SU-DHL-6 (cell line): Measurements from ENCODE around the gene DNASE1L2.

Experiments used
- H2AFZ ChIP-seq: fragments of 200-600 bp; sonication (generic); 2 replicates; pipeline ENCODE4 v1.6.1; 2014; ENCODE audit warnings: low read depth, mild to moderate bottlenecking, moderate library complexity, mixed read lengths, antibody characterized with exemption, low read length; ENCODE audit not compliant: severe bottlenecking
- H3F3A ChIP-seq: fragments of 200-600 bp; shearing (Covaris generic); 2 replicates; pipeline ENCODE4 v1.6.0; 2016; ENCODE audit warnings: antibody characterized with exemption, mild to moderate bottlenecking; ENCODE audit not compliant: insufficient read depth
- H3K27ac ChIP-seq: fragments of 200-600 bp; sonication (generic); 2 replicates; pipeline ENCODE4 v1.5.1; 2016; ENCODE audit warnings: low read depth, mild to moderate bottlenecking, low read length, moderate library complexity, mixed read lengths
- H3K27me3 ChIP-seq: fragments of 200-600 bp; sonication (generic), shearing (Covaris generic); 2 replicates; pipeline ENCODE4 v1.6.0; 2014; ENCODE audit warnings: mild to moderate bottlenecking, low read length
- H3K36me3 ChIP-seq: fragments of 200-600 bp; sonication (generic); 2 replicates; pipeline ENCODE4 v1.6.1; 2014; ENCODE audit warnings: mild to moderate bottlenecking, low read length, mixed read lengths
- H3K4me2 ChIP-seq: fragments of 300-600, 200-600 bp; shearing (Covaris generic), sonication (generic); 2 replicates; pipeline ENCODE4 v1.6.0; 2014; ENCODE audit warnings: low read length, low read depth, mild to moderate bottlenecking; ENCODE audit not compliant: poor library complexity, severe bottlenecking
- H3K4me3 ChIP-seq: fragments of 200-600 bp; sonication (generic); 2 replicates; pipeline ENCODE4 v1.5.1; 2014; ENCODE audit warnings: antibody characterized with exemption, low read length, mild to moderate bottlenecking, mixed read lengths; ENCODE audit not compliant: insufficient read depth, poor library complexity, severe bottlenecking
- H3K79me2 ChIP-seq: fragments of 200-600 bp; sonication (generic); 2 replicates; pipeline ENCODE4 v1.6.1; 2014; ENCODE audit warnings: mild to moderate bottlenecking, low read length, moderate library complexity; ENCODE audit not compliant: insufficient read depth
- H3K9ac ChIP-seq: fragments of 200-600 bp; sonication (generic); 2 replicates; pipeline ENCODE4 v1.7.0; 2014; ENCODE audit warnings: mild to moderate bottlenecking, low read length
- H3K9me2 ChIP-seq: fragments of 200-600 bp; sonication (generic); replicated peaks from 2 replicates; pipeline ENCODE4 v1.6.1; 2014; ENCODE audit warnings: low read length; ENCODE audit not compliant: insufficient read depth
- H3K9me3 ChIP-seq: fragments of 200-600 bp; sonication (generic); 2 replicates; pipeline ENCODE4 v1.6.1; 2014; ENCODE audit warnings: low read length, mixed read lengths; ENCODE audit not compliant: insufficient read depth
- H4K20me1 ChIP-seq: fragments of 200-600 bp; sonication (generic); 2 replicates; pipeline ENCODE4 v1.6.1; 2014; ENCODE audit warnings: low read depth, mild to moderate bottlenecking, antibody characterized with exemption, low read length, moderate library complexity, mixed read lengths
- EZH2phosphoT487 ChIP-seq: fragments of 200-600 bp; sonication (generic), shearing (Covaris generic); conservative IDR thresholded peaks from 2 replicates; pipeline ENCODE4 v1.6.1; 2018; ENCODE audit warnings: mild to moderate bottlenecking, antibody characterized with exemption, low read length, moderate library complexity, mixed read lengths
- TF ChIP-seq, protein P1 (sequence below): fragments of 200-600 bp; sonication (generic); IDR thresholded peaks from one replicate; pipeline ENCODE4 v1.5.1; 2017; ENCODE audit warnings: antibody characterized with exemption, mild to moderate bottlenecking, low read length, moderate library complexity; ENCODE audit not compliant: insufficient read depth, poor library complexity, severe bottlenecking

The DNASE1L2 gene

GRCh38 chr16:2234813-2235170, 1.5 kb upstream of the DNASE1L2 start:
- no peak overlapping the region for H3K4me3 ChIP-seq
- no peaks in the 10 kb centered on the region for H3K9me3 ChIP-seq
- no peaks in the 10 kb centered on the region for H4K20me1 ChIP-seq
- no peaks in the 10 kb centered on the region for H3K9me2 ChIP-seq
- no peak overlapping the region for H2AFZ ChIP-seq
- no peaks in the 10 kb centered on the region for H3K36me3 ChIP-seq
- 0 out of 2 replicates have a peak, but pooled peaks cover 4% of the 10 kb centered on the region for H3F3A ChIP-seq
- no peaks in the 10 kb centered on the region for H3K27me3 ChIP-seq
- H3K27ac ChIP-seq: no peak overlapping the region
- no peak overlapping the region for H3K4me2 ChIP-seq
- no peak overlapping the region for H3K9ac ChIP-seq
- H3K79me2 ChIP-seq: no peaks in the 10 kb centered on the region
- TF ChIP-seq EZH2phosphoT487: no peak
- TF ChIP-seq, protein P1, sequence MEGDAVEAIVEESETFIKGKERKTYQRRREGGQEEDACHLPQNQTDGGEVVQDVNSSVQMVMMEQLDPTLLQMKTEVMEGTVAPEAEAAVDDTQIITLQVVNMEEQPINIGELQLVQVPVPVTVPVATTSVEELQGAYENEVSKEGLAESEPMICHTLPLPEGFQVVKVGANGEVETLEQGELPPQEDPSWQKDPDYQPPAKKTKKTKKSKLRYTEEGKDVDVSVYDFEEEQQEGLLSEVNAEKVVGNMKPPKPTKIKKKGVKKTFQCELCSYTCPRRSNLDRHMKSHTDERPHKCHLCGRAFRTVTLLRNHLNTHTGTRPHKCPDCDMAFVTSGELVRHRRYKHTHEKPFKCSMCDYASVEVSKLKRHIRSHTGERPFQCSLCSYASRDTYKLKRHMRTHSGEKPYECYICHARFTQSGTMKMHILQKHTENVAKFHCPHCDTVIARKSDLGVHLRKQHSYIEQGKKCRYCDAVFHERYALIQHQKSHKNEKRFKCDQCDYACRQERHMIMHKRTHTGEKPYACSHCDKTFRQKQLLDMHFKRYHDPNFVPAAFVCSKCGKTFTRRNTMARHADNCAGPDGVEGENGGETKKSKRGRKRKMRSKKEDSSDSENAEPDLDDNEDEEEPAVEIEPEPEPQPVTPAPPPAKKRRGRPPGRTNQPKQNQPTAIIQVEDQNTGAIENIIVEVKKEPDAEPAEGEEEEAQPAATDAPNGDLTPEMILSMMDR: no peak

DNA sequence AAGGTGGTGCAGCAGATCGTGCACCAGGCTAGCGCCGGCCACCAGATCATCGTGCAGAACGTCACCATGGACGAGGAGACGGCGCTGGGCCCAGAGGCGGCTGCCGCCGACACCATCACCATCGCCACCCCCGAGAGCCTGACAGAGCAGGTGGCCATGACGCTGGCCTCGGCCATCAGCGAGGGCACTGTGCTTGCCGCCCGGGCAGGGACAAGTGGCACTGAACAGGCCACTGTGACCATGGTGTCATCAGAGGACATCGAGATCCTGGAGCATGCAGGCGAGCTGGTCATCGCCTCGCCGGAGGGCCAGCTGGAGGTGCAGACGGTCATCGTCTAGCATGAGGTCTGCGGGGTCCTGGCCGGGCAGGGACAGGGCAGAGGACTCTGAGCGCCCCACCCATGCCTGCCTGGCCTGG, 1.0 kb upstream of the DNASE1L2 start:
- H3K27me3 ChIP-seq: no peaks in the 10 kb centered on the region
- H3K36me3 ChIP-seq: no peaks in the 10 kb centered on the region
- H3K9ac ChIP-seq: no peak overlapping the region
- no peak overlapping the region for H3K4me2 ChIP-seq
- H3K9me2 ChIP-seq: no peaks in the 10 kb centered on the region
- no peaks in the 10 kb centered on the region for H4K20me1 ChIP-seq
- H3K27ac ChIP-seq: no peak overlapping the region
- H3F3A ChIP-seq: 0 out of 2 replicates have a peak, but pooled peaks cover 4% of the 10 kb centered on the region
- no peaks in the 10 kb centered on the region for H3K9me3 ChIP-seq
- H3K79me2 ChIP-seq: no peaks in the 10 kb centered on the region
- no peak overlapping the region for H2AFZ ChIP-seq
- H3K4me3 ChIP-seq: no peak overlapping the region
- no peak for TF ChIP-seq EZH2phosphoT487
- TF ChIP-seq, protein P1: no peak

DNA sequence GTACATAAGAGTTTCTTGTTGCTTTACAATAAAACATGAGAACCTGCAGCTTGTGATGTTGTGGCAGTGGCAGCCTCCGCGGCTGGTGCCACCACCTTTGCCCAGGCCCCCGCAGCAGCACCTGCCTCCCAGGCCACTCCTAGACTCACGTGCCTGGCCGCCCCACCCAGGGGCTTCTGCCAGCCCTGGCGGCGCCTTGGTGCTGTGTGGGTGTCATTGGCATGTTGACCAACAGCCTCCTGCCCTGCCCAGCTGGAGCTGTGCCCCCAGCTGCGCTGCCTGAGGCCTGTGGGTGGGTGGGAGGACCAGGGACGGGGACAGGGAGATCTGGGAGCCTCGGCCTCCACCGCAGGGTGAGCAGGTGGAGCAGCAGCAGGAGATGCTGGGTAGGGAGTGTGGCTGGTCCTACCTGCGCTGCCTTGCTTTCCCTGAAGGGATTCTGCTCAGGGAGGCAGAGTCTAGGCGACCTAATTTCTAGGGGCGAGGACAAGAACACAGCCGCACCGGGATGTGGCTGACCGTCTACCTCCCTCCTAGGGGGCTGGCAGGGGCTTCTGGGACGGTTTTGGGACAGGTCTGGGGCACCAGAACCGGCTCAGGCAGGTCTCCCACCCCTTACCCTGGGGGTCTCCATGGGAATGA, 428 bp upstream of the DNASE1L2 start:
- no peak overlapping the region for H3K9ac ChIP-seq
- no peak overlapping the region for H3K4me3 ChIP-seq
- H3K27me3 ChIP-seq: no peaks in the 10 kb centered on the region
- TF ChIP-seq, protein P1: no peak
- no peak for TF ChIP-seq EZH2phosphoT487
- H3K27ac ChIP-seq: no peak overlapping the region
- no peaks in the 10 kb centered on the region for H3K79me2 ChIP-seq
- no peak overlapping the region for H2AFZ ChIP-seq
- no peaks in the 10 kb centered on the region for H4K20me1 ChIP-seq
- H3F3A ChIP-seq: peaks cover 4% of the 10 kb centered on the region; the same call in 1 of the 2 replicates
- H3K4me2 ChIP-seq: no peak overlapping the region
- no peaks in the 10 kb centered on the region for H3K9me2 ChIP-seq
- no peaks in the 10 kb centered on the region for H3K9me3 ChIP-seq
- H3K36me3 ChIP-seq: no peaks in the 10 kb centered on the region
